AG09319 (cell line): Measurements from ENCODE around the gene OR11H7.

Experiments used
- DNase-seq: peaks from one replicate; pipeline ENCODE4 v3.0.0-alpha.2; 2010; ENCODE audit warnings: low read depth; ENCODE audit errors: extremely low read depth
- TF ChIP-seq, protein P1 (sequence below): IDR thresholded peaks from 2 replicates; pipeline ENCODE4 v1.5.1; 2011; ENCODE audit warnings: low read depth, mild to moderate bottlenecking, inconsistent platforms, low read length, moderate library complexity

The OR11H7 gene

DNA sequence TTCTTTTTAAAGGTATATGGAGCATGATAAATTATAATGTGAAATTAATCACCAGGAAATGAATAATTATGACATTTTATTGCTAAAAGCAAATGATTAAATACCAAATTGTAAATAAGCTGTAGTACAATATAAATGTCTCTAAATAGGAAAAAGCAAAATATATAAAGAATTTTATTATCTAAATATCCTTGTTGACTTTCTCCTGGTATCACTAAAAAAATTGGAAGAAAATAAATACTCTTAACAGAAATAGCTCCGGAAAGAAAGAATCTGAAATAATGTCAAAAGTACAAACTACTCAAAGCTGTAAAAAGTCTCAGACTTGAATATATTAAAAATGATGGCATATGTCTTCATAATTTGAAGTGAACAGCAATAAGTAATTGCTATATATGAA, at the start of gene OR11H7:
Gene OR11H7, plus strand, starts transcription at position 301 of the 400 bp plus-strand sequence.
- TF ChIP-seq, protein P1, sequence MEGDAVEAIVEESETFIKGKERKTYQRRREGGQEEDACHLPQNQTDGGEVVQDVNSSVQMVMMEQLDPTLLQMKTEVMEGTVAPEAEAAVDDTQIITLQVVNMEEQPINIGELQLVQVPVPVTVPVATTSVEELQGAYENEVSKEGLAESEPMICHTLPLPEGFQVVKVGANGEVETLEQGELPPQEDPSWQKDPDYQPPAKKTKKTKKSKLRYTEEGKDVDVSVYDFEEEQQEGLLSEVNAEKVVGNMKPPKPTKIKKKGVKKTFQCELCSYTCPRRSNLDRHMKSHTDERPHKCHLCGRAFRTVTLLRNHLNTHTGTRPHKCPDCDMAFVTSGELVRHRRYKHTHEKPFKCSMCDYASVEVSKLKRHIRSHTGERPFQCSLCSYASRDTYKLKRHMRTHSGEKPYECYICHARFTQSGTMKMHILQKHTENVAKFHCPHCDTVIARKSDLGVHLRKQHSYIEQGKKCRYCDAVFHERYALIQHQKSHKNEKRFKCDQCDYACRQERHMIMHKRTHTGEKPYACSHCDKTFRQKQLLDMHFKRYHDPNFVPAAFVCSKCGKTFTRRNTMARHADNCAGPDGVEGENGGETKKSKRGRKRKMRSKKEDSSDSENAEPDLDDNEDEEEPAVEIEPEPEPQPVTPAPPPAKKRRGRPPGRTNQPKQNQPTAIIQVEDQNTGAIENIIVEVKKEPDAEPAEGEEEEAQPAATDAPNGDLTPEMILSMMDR: no peak
- no peak for DNase-seq

DNA sequence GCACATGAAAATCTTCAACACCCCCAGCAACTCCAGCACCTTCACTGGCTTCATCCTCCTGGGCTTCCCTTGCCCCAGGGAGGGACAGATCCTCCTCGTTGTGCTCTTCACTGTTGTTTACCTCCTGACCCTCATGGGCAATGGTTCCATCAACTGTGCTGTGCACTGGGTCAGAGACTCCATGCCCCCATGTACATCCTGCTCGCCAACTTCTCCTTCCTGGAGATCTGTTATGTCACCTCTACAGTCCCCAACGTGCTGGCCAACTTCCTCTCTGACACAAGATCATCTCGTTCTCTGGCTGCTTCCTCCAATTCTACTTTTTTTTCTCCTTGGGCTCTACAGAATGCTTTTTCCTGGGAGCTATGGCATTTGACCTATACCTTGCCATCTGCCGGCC, 49.6 kb upstream of the OR11H7 start:
- TF ChIP-seq, protein P1: no peak
- no peak for DNase-seq

DNA sequence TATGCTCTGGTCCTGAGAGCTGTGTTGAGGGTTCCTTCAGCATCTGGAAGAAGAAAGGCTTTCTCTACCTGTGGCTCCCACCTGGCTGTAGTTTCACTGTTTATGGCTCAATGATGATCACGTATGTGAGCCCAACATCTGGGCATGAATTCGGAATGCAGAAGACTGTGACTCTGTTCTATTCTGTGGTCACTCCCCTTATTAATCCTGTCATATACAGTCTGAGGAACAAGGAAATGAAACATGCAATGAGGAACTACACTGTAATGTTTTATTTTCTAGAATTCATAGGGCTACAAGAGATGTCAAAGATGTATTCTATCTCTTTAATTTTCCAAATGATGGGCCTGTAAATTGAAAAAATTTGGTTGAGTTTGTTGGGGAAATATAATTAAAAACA, 48.9 kb upstream of the OR11H7 start:
- TF ChIP-seq, protein P1: no peak
- no peak for DNase-seq

DNA sequence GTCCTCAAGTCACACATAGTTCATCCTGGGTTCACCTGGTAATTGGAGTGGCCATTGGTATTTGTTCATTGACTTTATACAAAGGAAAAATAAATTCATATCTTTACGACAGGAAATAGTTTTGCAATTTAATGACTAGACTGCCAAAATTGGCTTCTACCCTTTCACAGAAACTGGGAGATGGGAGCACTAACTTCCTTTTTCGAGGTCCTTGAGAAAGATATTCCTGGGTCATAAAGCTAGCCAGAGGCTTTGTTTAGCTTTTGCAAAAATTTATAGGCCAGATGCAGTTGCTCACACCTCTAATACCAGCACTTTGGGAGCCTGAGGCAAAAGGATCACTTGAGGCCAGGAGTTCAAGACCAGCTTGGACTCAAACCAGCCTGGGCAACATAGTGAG, 48.3 kb upstream of the OR11H7 start:
- TF ChIP-seq, protein P1: no peak
- DNase-seq: no peak

DNA sequence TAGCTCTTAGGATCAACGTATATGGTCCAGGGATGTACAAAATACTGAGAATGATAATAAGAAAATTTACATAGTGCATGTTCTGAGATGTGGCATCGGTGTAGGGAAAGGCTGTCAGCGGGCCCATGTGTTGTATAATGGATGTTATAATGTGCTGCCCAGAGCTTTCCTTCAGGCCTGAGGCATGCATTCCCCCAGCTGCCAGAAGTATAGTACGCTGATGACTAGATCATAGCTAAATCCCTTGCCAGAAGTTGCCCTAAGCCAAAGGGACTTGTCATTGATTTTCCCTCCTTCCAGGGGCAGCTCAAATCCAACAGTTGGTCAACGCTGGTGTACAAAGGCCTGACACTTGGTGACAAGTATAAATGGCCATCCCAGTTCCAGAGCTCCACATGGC, 44.6 kb upstream of the OR11H7 start:
- DNase-seq: no peak
- TF ChIP-seq, protein P1: no peak

DNA sequence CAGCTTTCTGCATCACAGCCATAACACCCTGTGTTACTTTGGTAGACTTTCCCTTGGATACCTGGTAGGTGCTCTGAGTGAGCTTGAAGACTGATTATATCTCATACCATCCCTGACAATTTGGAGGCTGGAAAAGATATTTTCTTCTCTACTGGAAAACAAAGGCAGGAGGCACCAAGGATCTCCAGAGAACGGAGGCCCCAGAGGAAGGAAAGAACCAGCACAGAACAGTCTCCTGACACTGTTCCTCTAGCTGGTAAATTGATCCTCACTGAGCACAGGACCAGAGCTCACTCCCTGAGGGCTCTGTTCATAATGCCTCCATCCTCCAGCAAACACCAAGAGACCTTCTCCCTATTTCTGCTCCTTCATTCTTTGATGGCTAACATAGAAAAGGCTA, 38.2 kb upstream of the OR11H7 start, which contains the start of gene OR11G2:
Gene OR11G2, plus strand, starts transcription at position 301 of the 400 bp plus-strand sequence. CDS start 6,542 bp downstream, outside the sequence.
- TF ChIP-seq, protein P1: no peak
- no peak for DNase-seq

DNA sequence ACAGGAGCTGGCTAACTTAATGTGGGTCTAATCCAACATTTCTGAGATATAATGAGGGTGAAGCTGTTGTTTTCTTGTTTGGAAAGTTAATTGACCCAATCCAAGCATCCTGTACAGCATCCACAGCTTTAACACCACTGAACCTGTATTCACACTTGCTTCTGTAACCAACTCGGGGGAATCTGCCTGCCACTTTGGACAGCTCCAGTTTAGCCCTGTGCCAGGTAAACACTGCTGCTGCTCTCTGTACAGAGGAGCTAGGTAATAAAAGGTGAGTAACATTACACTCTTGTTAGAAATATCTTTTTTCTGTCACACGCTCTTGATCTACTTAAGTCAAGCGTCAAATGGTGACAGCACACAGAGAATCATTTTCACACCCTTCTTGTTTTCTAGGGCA, 37.4 kb upstream of the OR11H7 start:
- DNase-seq: no peak
- TF ChIP-seq, protein P1: no peak
